ENCODE data around the gene SFRP5.

Gene SFRP5

GRCh38 chr10:97721871-97722780 is 49.7 kb downstream of the SFRP5 start:
- peak overlapping the region; percentile 86 for H3K27ac ChIP-seq
- CTCF ChIA-PET = interaction anchor here (0.6 to 1.3 kb wide), 4 partner anchors 8 to 21 kb away, joined by 3 to 4 read pairs (median 3); partner anchors contain the start of gene MARVELD1
- no peak for DNase-seq (ENCODE audit: low spot score)
- POLR2A ChIA-PET (ENCODE audit: low non-redundant PET) = no interaction called here
- no peak for TF ChIP-seq CTCF (conservative IDR thresholded peaks at IDR 0.05; ENCODE audit: low read depth)

GRCh38 chr10:97719602-97720001 is 52.2 kb downstream of the SFRP5 start:
- peak overlapping the region; percentile 92 for H3K27ac ChIP-seq

GRCh38 chr10:97718659-97719142 is 53.1 kb downstream of the SFRP5 start:
- CTCF ChIA-PET = interaction anchor here (0.6 to 3.5 kb wide), 5 partner anchors 9 to 20 kb away, joined by 3 to 21 read pairs (median 4); no protein-coding TSS in a partner anchor
- no peak for TF ChIP-seq CTCF (conservative IDR thresholded peaks at IDR 0.05; ENCODE audit: low read depth)
- H3K27ac ChIP-seq = peak overlapping the region; percentile 92
- POLR2A ChIA-PET (ENCODE audit: low non-redundant PET) = interaction anchor here (0.7 to 1.6 kb wide), 5 partner anchors 9 to 1968 kb away, joined by 3 to 4 read pairs (median 3); partner anchors contain the start of genes AVPI1 and ZFYVE27
- peak; percentile 98 for DNase-seq (ENCODE audit: low spot score)

More at GRCh38 chr10:97719602-97720001, 52.2 kb downstream of the SFRP5 start:
- ChIA-PET CTCF (interaction anchor here (1.1 to 3.5 kb wide), 2 partner anchors 10 to 18 kb away, joined by 4 to 21 read pairs; no protein-coding TSS in a partner anchor), POLR2A (ENCODE audit: low non-redundant PET) (interaction anchor here (0.7 kb wide), 1 partner anchor 36 kb away, joined by 3 read pairs; no protein-coding TSS in a partner anchor)
- TF ChIP-seq CTCF (conservative IDR thresholded peaks at IDR 0.05; ENCODE audit: low read depth) = no peak
- no peak for DNase-seq (ENCODE audit: low spot score)

DNA sequence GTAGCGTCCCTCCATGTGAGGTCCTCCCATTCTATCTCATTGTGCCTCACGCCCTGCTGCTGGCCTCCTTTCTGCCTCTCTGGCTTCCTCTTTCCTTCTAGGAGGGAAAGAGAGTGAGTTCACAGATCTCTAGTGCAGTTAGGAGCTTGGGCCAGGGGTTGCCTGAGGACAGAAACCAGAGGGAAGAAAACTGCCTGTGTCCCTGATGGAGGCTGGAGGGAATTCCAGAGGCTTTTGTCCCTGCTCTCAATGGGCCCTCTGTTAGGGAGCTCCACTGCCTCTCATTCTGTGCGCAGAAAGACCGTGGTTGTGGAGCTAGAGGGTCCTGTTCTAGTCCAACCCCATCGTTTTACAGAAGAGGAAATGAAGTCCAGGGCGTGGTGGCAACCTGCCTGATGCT is 53.6 kb downstream of the SFRP5 start:
- ChIA-PET POLR2A (ENCODE audit: low non-redundant PET) (interaction anchor here (0.7 to 1.6 kb wide), 4 partner anchors 9 to 31 kb away, joined by 3 to 4 read pairs (median 3); partner anchors contain the start of genes AVPI1 and ZFYVE27), CTCF (interaction anchor here (0.6 to 3.5 kb wide), 4 partner anchors 9 to 21 kb away, joined by 3 to 21 read pairs (median 4); no protein-coding TSS in a partner anchor)
- peak overlapping the region; percentile 92 for H3K27ac ChIP-seq
- no peak for TF ChIP-seq CTCF (conservative IDR thresholded peaks at IDR 0.05; ENCODE audit: low read depth)
- DNase-seq (ENCODE audit: low spot score) = no peak

- ChIA-PET POLR2A (ENCODE audit: low non-redundant PET) (interaction anchor here (1.4 to 1.6 kb wide), 3 partner anchors 8 to 30 kb away, joined by 3 to 4 read pairs (median 3); partner anchors contain the start of genes AVPI1 and ZFYVE27), CTCF (interaction anchor here (1.1 to 3.5 kb wide), 2 partner anchors 8 to 15 kb away, joined by 4 to 21 read pairs; no protein-coding TSS in a partner anchor)
- peak overlapping the region; percentile 92 for H3K27ac ChIP-seq
- DNase-seq (ENCODE audit: low spot score) = no peak
- no peak for TF ChIP-seq CTCF (conservative IDR thresholded peaks at IDR 0.05; ENCODE audit: low read depth)
Observed at GRCh38 chr10:97717627-97718026, 54.2 kb downstream of the SFRP5 start.

Measured in RWPE1 (cell line).